HEK293T (cell line): ENCODE measurements around the gene GEMIN4.

Source experiments
- BHLHE40 ChIP-seq: fragments of 450-650 bp; IDR thresholded peaks from 2 replicates; pipeline ENCODE4 v1.6.1; 2016; ENCODE audit warnings: mild to moderate bottlenecking, moderate library complexity, borderline replicate concordance
- FOXA1 ChIP-seq: fragments of 450-650 bp; IDR thresholded peaks from 2 replicates; pipeline ENCODE4 v1.6.1; 2016; ENCODE audit warnings: mild to moderate bottlenecking
- FOXM1 ChIP-seq: fragments of 450-650 bp; IDR thresholded peaks from 2 replicates; pipeline ENCODE4 v1.6.1; 2017; ENCODE audit warnings: mild to moderate bottlenecking, borderline replicate concordance
- LEF1 ChIP-seq: fragments of 450-650 bp; IDR thresholded peaks from 2 replicates; pipeline ENCODE4 v1.6.1; 2017; ENCODE audit warnings: mild to moderate bottlenecking, borderline replicate concordance
- PKNOX1 ChIP-seq: fragments of 450-650 bp; IDR thresholded peaks from 2 replicates; pipeline ENCODE4 v1.6.1; 2016
- TARDBP ChIP-seq: fragments of 450-650 bp; IDR thresholded peaks from 2 replicates; pipeline ENCODE4 v1.6.1; 2016
- ZNF384 ChIP-seq: fragments of 450-650 bp; IDR thresholded peaks from 2 replicates; pipeline ENCODE4 v1.6.1; 2016

DNA sequence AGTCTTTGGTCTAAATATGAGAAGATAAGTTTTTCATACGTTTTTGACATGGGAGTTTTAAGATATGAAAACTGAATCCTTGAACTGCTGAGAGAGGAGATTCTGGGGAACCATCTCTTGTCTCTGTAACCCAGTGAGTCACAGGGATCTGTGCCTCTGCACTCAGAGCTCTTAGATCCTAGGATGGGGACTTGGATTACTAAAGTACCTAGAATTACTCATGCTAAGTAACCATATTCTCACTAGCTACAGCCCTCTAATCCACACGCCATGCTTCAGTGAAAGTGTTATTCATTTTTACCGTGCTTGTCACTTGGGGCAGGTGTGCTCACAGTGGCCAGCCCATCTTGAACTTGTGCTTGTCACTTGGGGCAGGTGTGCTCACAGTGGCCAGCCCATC lies 32.1 kb upstream of the GEMIN4 start:
- TF ChIP-seq PKNOX1 (no peak), BHLHE40 (no peak), TARDBP (no peak), FOXM1 (no peak), LEF1 (no peak), FOXA1 (no peak), ZNF384 (no peak)
